Mucosa of rectum (tissue), 2 donors: ENCODE data around the gene CACNA1E.

ENCODE experiments used
- H3K27ac ChIP-seq, 2 donors: one replicate each; pipeline ENCODE4 v1.7.0; 2013; ENCODE audit warnings: inconsistent platforms in 2 of 2, low read depth in 2 of 2, low read length in 2 of 2
- H3K27me3 ChIP-seq, 2 donors: one replicate each; pipeline ENCODE4 v1.7.0; 2013; ENCODE audit warnings: low read length in 2 of 2; ENCODE audit not compliant: control insufficient read depth in 2 of 2, insufficient read depth in 2 of 2
- H3K36me3 ChIP-seq, 2 donors: one replicate each; pipeline ENCODE4 v1.7.0; 2013; ENCODE audit warnings: low read length in 2 of 2; ENCODE audit not compliant: control insufficient read depth in 2 of 2, insufficient read depth in 2 of 2
- H3K4me1 ChIP-seq, 2 donors: one replicate each; pipeline ENCODE4 v1.7.0; 2013; ENCODE audit warnings: low read length in 2 of 2, mild to moderate bottlenecking in 1 of 2; ENCODE audit not compliant: control insufficient read depth in 2 of 2, insufficient read depth in 2 of 2
- H3K4me3 ChIP-seq, 2 donors: one replicate each; pipeline ENCODE4 v1.7.0; 2013; ENCODE audit warnings: low read length in 2 of 2
- H3K9ac ChIP-seq, 2 donors: one replicate each; pipeline ENCODE4 v1.7.0; 2013; ENCODE audit warnings: low read length in 2 of 2, low read depth in 1 of 2, mild to moderate bottlenecking in 1 of 2
- H3K9me3 ChIP-seq, 2 donors: one replicate each; pipeline ENCODE4 v1.7.0; 2013; ENCODE audit warnings: low read length in 2 of 2; ENCODE audit not compliant: control insufficient read depth in 2 of 2
- donor health status: healthy.
- donor health status: Normal muscosa, but diverticular disease.

The CACNA1E gene

GRCh38 chr1:181804989-181805388, 321.7 kb downstream of the CACNA1E start:
- Histone ChIP-seq H3K4me1 (no peaks in the 10 kb centered on the region), H3K9ac (no peak overlapping the region)

GRCh38 chr1:181806746-181807145, 323.4 kb downstream of the CACNA1E start:
- H3K9ac ChIP-seq: no peak overlapping the region
- H3K36me3 ChIP-seq: no peaks in the 10 kb centered on the region
- H3K4me3 ChIP-seq: no peak overlapping the region
- H3K9me3 ChIP-seq: no peaks in the 10 kb centered on the region
- H3K27ac ChIP-seq: no peak overlapping the region
- no peaks in the 10 kb centered on the region for H3K27me3 ChIP-seq
- H3K4me1 ChIP-seq: no peaks in the 10 kb centered on the region

More at GRCh38 chr1:181804989-181805388, 321.7 kb downstream of the CACNA1E start:
- Histone ChIP-seq H3K9me3 (no peaks in the 10 kb centered on the region), H3K4me3 (no peak overlapping the region), H3K27me3 (no peaks in the 10 kb centered on the region), H3K27ac (no peak overlapping the region), H3K36me3 (no peaks in the 10 kb centered on the region)

- no peaks in the 10 kb centered on the region for H3K9me3 ChIP-seq
- no peak overlapping the region for H3K27ac ChIP-seq
- no peak overlapping the region for H3K4me3 ChIP-seq
- H3K27me3 ChIP-seq: no peaks in the 10 kb centered on the region
- no peaks in the 10 kb centered on the region for H3K4me1 ChIP-seq
- H3K36me3 ChIP-seq: no peaks in the 10 kb centered on the region
- H3K9ac ChIP-seq: no peak overlapping the region
Measured at GRCh38 chr1:181807251-181807650, 323.9 kb downstream of the CACNA1E start.

- H3K9ac ChIP-seq: no peak overlapping the region
- no peak overlapping the region for H3K4me3 ChIP-seq
- no peak overlapping the region for H3K27ac ChIP-seq
- no peaks in the 10 kb centered on the region for H3K27me3 ChIP-seq
- H3K9me3 ChIP-seq: no peaks in the 10 kb centered on the region
- H3K4me1 ChIP-seq: no peaks in the 10 kb centered on the region
- H3K36me3 ChIP-seq: no peaks in the 10 kb centered on the region
Measured at GRCh38 chr1:181809991-181810545, 326.8 kb downstream of the CACNA1E start.

GRCh38 chr1:181812208-181812607, 328.9 kb downstream of the CACNA1E start:
- Histone ChIP-seq H3K27ac (no peak overlapping the region), H3K36me3 (no peaks in the 10 kb centered on the region), H3K4me1 (no peaks in the 10 kb centered on the region)

GRCh38 chr1:181813266-181813665, 329.9 kb downstream of the CACNA1E start:
- Histone ChIP-seq H3K27ac (no peak overlapping the region), H3K27me3 (no peaks in the 10 kb centered on the region), H3K4me1 (no peaks in the 10 kb centered on the region), H3K36me3 (no peaks in the 10 kb centered on the region), H3K4me3 (no peak overlapping the region), H3K9me3 (no peaks in the 10 kb centered on the region), H3K9ac (no peak overlapping the region)

More at GRCh38 chr1:181812208-181812607, 328.9 kb downstream of the CACNA1E start:
- no peak overlapping the region for H3K4me3 ChIP-seq
- H3K27me3 ChIP-seq: no peaks in the 10 kb centered on the region
- no peaks in the 10 kb centered on the region for H3K9me3 ChIP-seq
- H3K9ac ChIP-seq: no peak overlapping the region

- Histone ChIP-seq H3K27me3 (no peaks in the 10 kb centered on the region), H3K36me3 (no peaks in the 10 kb centered on the region), H3K9me3 (no peaks in the 10 kb centered on the region), H3K9ac (no peak overlapping the region), H3K4me3 (no peak overlapping the region), H3K27ac (no peak overlapping the region), H3K4me1 (no peaks in the 10 kb centered on the region)
Measured at GRCh38 chr1:181816608-181817007, 333.3 kb downstream of the CACNA1E start.

GRCh38 chr1:181817091-181817490, 333.8 kb downstream of the CACNA1E start:
- Histone ChIP-seq H3K27me3 (no peaks in the 10 kb centered on the region), H3K9me3 (no peaks in the 10 kb centered on the region), H3K27ac (no peak overlapping the region), H3K9ac (no peak overlapping the region), H3K36me3 (no peaks in the 10 kb centered on the region), H3K4me3 (no peak overlapping the region), H3K4me1 (no peaks in the 10 kb centered on the region)

GRCh38 chr1:181818459-181818858, 335.1 kb downstream of the CACNA1E start:
- no peaks in the 10 kb centered on the region for H3K36me3 ChIP-seq
- no peaks in the 10 kb centered on the region for H3K4me1 ChIP-seq
- no peak overlapping the region for H3K4me3 ChIP-seq
- H3K27ac ChIP-seq: no peak overlapping the region
- H3K9ac ChIP-seq: no peak overlapping the region
- no peaks in the 10 kb centered on the region for H3K9me3 ChIP-seq
- no peaks in the 10 kb centered on the region for H3K27me3 ChIP-seq

- Histone ChIP-seq H3K4me1 (no peaks in the 10 kb centered on the region), H3K9ac (no peak overlapping the region), H3K9me3 (no peaks in the 10 kb centered on the region), H3K27me3 (no peaks in the 10 kb centered on the region), H3K36me3 (no peaks in the 10 kb centered on the region), H3K4me3 (no peak overlapping the region), H3K27ac (no peak overlapping the region)
Measured at GRCh38 chr1:181818943-181819342, 335.6 kb downstream of the CACNA1E start.

GRCh38 chr1:181821701-181822100, 338.4 kb downstream of the CACNA1E start:
- H3K9ac ChIP-seq: no peak overlapping the region
- no peaks in the 10 kb centered on the region for H3K36me3 ChIP-seq

More at GRCh38 chr1:181821701-181822100, 338.4 kb downstream of the CACNA1E start:
- no peaks in the 10 kb centered on the region for H3K4me1 ChIP-seq
- no peak overlapping the region for H3K4me3 ChIP-seq
- H3K27ac ChIP-seq: no peak overlapping the region
- H3K27me3 ChIP-seq: no peaks in the 10 kb centered on the region
- no peaks in the 10 kb centered on the region for H3K9me3 ChIP-seq
